NOMO-1 treated with dmso at 0.1 percent for 144 hours (cell line): ENCODE measurements around the gene GMNN.

Experiments used
- DNase-seq: peaks from one replicate; lab custom pipeline; 2025; ENCODE audit not compliant: unreplicated experiment; lab: John Stamatoyannopoulos, UW

The GMNN gene

DNA sequence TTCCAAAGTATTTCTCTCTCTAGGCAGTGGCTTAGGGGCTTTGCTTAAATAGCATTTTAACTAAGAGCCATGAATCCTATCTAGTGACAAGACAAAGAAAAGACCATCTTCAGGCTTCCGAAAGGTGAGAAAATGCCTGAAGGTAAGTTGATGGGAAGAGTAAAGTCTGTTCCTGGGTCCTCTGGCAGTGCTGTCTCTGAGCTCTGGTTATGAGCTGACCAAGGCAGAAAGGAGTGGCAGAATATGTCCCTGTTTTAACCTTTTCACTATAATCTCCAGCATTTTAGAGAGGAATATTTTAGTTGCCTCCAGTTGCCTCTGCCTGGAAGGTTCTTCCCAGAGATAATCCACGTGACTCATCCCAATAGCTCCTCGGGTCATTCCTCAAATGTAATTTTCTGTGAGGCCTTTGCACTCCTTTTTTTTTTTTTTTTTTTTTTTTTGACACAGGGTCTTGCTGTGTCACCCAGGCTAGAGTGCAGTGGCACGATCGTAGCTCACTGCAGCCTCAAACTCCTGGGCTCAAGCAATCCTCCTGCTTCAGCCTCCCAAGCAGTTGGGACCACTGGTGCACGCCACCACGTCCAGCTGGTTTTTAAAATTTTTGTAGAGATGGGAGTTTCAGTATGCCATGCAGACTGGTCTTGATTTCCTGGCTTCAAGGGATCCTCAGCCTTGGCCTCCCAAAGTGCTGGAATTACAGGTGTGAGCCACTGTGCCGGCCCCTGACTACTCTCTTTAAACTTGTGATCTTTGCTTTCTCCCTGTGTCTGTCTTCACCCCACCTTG lies 27.7 kb downstream of the GMNN start:
- no peak for DNase-seq

DNA sequence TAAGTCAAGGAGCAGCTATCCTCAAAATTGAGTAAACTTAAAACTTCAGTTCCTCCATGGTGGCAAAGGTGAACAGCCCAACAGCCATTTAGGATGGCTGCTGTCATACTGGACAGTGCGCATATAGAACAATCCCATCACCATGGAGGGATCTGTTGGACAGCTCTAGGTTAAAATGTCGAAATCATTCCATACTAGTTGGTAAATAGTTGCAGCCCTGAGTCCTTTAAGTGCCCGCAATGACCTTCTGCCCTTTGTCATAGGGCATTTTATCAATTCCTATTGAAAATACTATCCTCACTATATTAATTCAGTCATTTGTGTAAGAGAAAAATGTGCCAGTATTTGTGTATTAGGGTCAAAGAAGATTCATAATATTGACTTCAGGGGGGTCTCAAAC lies 32.8 kb downstream of the GMNN start:
- no peak for DNase-seq

DNA sequence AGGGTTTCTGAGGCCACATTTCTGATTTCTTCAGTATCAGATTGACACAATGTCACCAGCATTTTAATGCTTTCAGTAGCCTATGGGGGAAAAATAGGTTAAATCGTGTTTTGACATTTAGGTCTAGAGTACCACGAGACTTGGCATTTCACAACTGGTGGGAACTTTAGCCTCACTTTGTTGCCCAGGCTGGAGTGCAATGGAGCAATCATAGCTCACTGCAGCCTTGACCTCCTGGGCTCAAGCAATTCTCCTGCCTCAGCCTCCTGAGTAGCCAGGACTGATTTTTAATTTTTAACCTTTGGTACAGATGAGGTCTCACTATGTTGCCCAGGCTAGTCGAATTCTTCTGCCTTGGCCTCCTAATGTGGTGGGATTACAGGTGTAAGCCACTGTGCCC lies 35.0 kb downstream of the GMNN start:
- DNase-seq, result no peak

DNA sequence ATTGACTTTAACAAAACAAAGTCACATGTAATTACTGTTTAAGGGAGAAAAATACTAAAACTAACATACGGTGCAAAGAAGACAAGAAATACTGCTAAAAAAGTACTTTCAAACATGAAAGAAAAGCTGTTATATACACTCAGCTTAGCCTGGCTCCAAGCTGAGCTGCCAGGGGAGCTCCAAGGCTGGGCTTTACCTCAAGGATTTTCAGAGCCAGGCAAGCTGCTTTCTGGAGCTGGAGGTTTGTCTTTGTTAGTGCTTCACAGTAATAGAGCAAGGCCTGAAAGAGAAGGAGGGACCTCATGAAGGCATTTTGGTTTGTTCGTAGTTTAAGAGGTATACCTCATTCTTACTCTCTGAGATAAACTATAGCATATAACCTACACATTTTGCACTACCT lies 43.6 kb downstream of the GMNN start:
- no peak for DNase-seq

DNA sequence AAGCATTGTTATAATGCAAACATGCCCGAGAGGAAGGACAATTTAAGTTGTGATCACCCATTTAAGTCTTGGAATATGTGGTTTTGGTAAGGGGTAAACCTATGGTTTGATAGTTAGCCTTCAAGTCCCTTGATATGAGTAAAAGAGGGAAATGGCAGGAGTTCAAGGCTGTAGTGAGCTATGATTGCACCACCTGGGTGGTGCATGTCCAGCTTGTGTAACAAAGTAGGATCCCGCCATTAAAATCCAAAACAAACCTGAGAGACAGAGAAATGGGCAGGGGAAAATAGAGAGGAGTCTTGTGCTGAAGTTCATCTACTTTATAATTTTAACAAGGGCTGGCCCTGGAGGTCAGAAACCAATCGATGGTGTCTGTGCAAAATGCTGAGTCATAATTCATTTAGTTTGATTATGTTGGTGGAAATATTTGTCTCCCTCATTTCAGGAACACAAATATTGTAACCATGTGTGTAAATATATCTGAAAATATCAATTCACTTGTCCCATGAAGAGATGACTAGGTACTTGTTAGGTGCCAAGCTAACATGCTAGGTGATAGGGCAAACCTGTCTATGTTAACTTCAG lies 47.2 kb downstream of the GMNN start:
- DNase-seq, result no peak

DNA sequence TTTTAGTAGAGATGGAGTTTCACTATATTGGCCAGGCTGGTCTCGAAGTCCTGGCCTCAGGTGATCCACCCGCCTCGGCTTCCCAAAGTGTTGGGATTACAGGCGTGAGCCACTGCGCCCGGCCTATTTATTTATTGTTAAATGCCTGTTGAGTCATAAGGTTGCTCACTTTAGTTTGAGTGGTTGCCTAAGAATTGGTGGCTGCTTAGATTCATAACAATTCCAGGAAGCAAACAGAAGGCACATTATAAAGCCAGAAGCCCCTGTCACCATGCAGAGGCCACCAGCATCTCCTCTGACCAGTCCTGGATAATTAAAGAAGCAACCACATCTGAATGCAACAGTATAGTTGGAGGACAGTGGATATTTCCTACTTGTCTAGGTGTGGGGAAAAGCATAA lies 48.0 kb downstream of the GMNN start:
- DNase-seq, result no peak

DNA sequence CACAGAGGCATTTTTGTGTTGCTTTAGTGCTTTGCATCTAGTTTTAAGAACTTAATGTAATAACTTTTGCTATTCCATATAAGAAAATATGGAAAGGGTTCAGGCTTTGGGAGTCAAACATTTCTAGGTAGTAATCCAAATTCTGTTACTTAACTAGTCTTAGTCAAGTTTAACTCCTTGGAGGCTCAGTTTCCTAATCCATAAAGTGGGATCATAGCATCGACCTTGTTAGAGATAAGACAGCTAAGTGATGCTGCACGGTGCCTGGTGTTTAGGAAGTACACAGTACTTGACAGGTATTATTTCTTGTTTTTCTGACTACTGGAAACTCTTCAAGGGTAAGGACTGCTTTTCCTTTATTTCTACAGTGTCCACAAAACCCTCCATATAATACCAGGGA lies 48.4 kb downstream of the GMNN start:
- no peak for DNase-seq

DNA sequence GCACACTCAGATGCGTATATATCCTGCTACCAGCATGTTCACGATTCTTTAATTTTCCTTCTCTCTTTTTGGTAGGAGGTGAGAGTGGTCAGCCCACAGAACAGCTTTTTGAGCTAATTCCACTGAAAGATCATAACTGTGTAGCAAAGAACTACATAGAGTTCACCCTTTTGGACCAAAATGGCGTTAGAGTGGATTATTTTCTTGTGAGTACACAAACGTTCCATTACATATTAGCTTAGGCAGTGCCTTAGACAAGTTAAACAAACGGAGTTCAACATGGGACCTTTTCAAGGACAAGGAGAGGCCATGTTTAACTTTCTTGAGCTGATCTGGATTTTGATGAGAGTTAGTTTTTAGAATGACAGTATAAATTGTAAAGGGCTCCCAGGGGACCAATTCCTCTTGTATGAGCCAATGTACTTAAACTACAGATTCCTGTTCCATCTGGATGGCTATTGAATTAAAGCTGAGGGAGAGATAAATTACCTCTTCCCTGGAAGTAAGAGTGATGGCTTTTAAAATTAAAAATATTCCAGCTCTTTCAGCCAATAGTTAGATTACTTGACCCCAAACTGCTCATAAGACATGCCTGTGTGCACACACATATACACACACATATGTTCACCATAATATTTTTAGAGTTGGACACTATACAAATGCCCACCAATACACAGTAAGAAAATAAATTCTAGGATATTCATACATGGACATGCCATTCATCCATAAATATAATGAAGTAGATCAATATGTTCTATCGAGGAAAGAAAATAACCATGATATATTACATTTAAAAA lies 49.6 kb downstream of the GMNN start:
- no peak for DNase-seq

DNA sequence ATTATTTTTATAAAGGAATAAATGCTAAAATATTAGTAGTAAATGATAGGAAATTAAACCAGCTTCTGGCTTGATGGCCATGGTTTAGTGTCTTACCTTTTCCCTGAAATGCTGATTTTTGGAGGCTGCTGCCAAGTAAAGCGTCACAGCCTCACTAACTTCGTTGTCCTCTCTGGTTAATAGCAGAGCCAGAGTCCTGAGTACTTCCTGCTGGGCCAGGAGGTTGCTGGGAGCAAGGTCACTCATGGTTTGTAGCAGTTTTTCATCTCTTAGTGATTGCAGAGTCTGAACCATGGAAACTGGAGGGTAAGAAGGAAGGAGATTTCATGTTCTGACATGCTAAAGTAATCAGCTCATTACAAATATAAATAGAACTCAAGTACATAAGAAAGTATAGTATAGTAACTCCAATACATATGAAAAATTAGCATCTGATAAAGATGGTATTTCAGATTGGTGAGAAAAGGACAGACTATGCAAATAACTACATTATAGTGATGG lies 50.4 kb downstream of the GMNN start:
- no peak for DNase-seq

DNA sequence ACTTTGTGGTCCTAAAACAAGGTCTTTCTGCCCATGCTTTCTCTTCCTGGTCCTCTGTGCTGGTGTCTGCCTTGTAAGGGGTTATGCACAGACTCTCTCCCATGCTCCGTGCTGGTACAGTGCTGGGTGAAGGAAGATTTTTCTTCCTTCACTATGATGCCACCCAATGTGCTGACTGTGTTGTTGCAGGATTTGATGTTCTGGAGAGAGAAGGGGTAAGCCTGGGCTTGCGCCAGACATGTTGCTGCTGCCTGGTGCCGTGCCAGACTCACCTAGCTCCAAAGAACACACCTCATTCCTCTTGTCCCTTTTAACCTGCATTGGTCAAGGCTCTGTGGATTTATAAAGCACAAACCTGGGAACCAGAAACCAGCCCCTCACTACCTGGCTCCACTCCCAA lies 52.4 kb downstream of the GMNN start:
- DNase-seq, result no peak

DNA sequence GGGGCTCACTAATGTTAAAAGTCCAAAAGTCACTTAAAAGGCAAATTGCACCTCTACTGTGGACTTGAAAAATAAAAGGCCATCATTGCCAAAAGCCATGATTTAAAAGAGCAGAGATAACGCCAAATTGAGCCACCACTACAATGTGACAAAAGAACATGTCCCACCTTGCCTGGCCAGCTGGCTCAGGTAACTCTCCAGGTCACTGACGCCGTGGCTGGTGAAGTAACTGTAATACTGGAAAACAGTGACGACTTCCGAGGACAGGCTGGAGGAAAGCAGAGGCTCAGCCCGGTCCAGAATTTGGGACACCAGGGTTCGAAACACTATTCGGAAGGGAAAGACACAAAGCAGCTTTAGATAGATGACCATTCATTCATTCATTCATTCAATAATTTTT lies 53.2 kb downstream of the GMNN start:
- DNase-seq, result no peak

DNA sequence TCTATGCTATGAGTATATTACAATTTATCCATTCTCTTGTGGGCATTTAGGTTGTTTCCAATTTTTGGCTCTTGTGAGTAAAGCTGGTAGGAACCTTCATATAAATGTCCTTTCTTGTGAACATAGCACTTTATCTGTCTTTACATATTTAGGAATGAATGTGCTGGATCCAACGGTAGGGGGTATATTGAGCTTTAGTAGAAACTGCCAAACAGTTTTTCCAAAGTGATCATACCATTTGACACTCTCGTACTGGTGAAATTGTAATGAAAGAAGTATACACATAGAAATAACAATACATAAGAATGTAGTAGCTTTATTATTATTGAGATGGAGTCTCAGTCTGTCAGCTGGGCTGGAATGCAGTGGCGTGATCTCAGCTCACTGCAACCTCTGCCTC lies 54.9 kb downstream of the GMNN start:
- DNase-seq, result no peak

DNA sequence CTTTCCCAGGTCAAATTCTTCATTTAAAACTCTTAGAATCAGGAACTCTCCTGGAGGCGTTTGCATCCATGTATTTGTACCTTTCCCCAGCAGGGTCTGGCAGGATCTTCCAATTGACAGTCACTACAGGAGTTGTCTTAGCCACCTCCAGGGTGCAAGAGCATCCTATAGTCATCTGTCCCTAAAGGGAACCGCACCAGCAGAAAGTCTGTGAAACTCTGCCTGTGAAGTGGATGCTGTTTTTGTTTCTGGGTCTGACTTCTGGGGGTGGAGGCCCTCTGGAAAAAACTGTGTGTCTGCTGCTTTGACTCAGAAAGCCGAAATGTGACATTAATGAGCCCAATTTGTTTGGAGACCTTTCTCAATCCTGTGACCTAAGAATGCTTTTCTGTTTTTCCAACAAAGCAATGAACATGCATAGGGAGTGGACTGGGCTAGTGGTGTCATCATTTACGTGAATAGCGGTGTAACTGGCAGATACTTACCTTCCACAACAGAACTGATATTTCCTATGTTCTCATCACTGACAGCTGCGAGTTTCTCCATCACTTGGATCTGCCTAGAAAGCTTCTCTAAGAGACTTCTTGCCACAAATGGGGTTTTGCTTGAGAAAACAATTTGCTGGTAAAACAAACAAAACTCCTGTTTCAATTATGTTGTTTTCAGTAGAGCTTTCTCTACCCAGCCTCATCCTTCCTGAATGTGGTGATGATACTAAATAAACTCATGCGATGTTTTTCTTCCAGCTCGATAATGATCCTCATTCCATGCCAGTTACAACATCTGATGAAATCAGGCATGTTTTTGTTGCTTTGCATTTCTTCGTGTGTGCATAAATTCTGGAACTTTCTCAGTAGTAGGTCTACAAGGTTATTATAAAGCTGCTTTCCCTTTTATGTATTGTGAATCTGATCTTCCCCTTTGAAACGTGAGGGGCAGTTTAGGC lies 57.3 kb downstream of the GMNN start:
- DNase-seq, result no peak

DNA sequence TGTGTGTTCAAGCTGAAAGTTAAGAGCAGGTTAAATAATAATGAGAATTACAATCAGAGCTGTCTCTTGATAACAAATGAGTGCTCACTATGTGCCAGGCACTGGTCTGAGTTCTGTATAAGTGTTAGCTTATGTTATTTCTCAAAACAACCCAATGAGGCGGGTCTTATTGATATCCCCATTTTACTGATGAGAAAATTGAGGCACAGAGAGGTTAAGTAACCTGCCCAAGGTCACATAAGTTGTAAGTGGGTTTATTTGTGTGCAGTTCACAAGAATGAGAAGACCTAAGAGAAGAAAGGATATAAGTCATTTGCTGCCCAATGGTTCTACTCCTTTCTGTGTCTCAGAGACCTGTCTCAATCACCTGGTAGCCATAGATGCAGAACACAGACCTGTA lies 58.1 kb downstream of the GMNN start:
- DNase-seq, result no peak

DNA sequence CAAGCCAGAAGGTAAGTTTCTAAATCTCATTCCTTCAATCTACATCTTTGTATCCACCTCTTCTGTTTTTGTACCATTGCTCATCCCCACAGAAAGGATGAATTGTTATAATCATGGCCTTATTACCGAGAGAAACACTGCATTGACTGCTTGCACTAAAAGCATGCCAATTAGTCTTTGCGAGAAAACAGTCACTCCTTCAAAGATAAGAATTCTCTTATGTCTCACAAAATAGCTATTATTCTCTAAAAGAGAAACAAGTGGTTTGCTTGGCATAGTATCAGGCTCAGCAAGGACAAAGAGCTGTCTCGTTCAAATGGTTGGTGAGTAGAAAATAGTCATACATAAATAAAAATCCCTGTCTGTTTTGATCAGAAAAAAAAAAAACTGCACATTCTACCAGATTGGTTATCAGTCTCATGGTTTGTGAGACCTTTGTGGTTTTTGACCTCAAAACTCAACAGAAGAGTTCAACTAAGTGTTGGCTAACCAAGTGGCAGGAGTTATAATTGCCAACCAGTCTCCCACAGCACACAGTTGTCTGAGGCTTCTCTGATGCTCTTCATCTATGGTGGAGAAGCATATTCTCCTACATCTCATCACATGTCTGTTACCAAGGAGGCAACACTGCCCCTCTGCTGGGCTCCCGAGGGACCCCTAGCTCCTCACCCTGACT lies 59.1 kb downstream of the GMNN start:
- no peak for DNase-seq
